CD4-positive, CD25-positive, alpha-beta regulatory T cell (primary cell): Measurements from ENCODE around the gene P4HA2. TPM values are rescaled to one million over a fixed set of nuclear protein-coding genes. Genes with fewer than 3 reads are reported as not detected.

Experiments
- ATAC-seq, 2 donors: fragments of 150-1000 bp; cut with Tn5 transposase; one replicate each; pipeline ENCODE4 v1.10.0; 2021; ENCODE audit warnings: low read depth in 2 of 2, moderate number of reproducible peaks in 2 of 2, moderate library complexity in 1 of 2
- DNase-seq, 3 donors: peaks; one replicate each; pipeline versions ENCODE4 v3.0.0 to v3.0.0-alpha.2; 2012 to 2022; ENCODE audit warnings: mixed read lengths in 1 of 3
- H3K27ac ChIP-seq: one replicate; pipeline ENCODE4 v1.7.0; 2013; ENCODE audit warnings: mild to moderate bottlenecking, low read length; ENCODE audit not compliant: insufficient read depth, poor library complexity, severe bottlenecking
- H3K27me3 ChIP-seq: one replicate; pipeline ENCODE4 v1.7.0; 2013; ENCODE audit warnings: low read length; ENCODE audit not compliant: control insufficient read depth, insufficient read depth
- H3K36me3 ChIP-seq: one replicate; pipeline ENCODE4 v1.7.0; 2013; ENCODE audit warnings: mild to moderate bottlenecking, low read length, moderate library complexity; ENCODE audit not compliant: control insufficient read depth, insufficient read depth
- H3K4me1 ChIP-seq: 2 replicates; pipeline ENCODE4 v1.7.0; 2013; ENCODE audit warnings: mild to moderate bottlenecking, low read length; ENCODE audit not compliant: insufficient read depth, control insufficient read depth, poor library complexity, severe bottlenecking
- H3K4me3 ChIP-seq: one replicate; pipeline ENCODE4 v1.7.0; 2013; ENCODE audit warnings: low read depth, mild to moderate bottlenecking, low read length, moderate library complexity
- H3K9me3 ChIP-seq, 2 experiments: 1 replicate in 1 of 2; 2 replicates in 1 of 2; pipeline ENCODE4 v1.7.0; 2013; ENCODE audit warnings: low read length in 2 of 2, mild to moderate bottlenecking in 1 of 2, moderate library complexity in 1 of 2; ENCODE audit not compliant: control insufficient read depth in 2 of 2
- H3K27ac Mint-ChIP-seq, 3 donors: one replicate each; pipeline ENCODE4 v1.8.0; 2020 to 2022; ENCODE audit warnings: mild to moderate bottlenecking in 3 of 3, mixed read lengths in 3 of 3, moderate library complexity in 2 of 3
- H3K27me3 Mint-ChIP-seq: one replicate; pipeline ENCODE4 v1.8.0; 2022; ENCODE audit warnings: mild to moderate bottlenecking, mixed read lengths
- H3K36me3 Mint-ChIP-seq: one replicate; pipeline ENCODE4 v1.8.0; 2020; ENCODE audit warnings: mixed read lengths
- H3K4me1 Mint-ChIP-seq, 4 donors: one replicate each; pipeline ENCODE4 v1.8.0; 2020 to 2022; ENCODE audit warnings: mixed read lengths in 4 of 4, mild to moderate bottlenecking in 1 of 4
- H3K4me3 Mint-ChIP-seq, 4 donors: one replicate each; pipeline ENCODE4 v1.8.0; 2020 to 2022; ENCODE audit warnings: mild to moderate bottlenecking in 4 of 4, mixed read lengths in 4 of 4, moderate library complexity in 3 of 4
- H3K9me3 Mint-ChIP-seq, 7 donors: one replicate each; pipeline ENCODE4 v1.8.0; 2020 to 2022; ENCODE audit warnings: mixed read lengths in 7 of 7, mild to moderate bottlenecking in 3 of 7, moderate library complexity in 2 of 7
- polyA plus RNA-seq, 4 donors: library from polyadenylated mRNA; unstranded; fragments of 300-500 nt; fragmentation: Illumina TruSeq; gene quantifications; one replicate each; pipeline ENCODE4 v1.2.3, GENCODE V29; 2021
- total RNA-seq: library from RNA; stranded (reverse); gene quantifications from one replicate; pipeline ENCODE4 v1.2.3, GENCODE V29; 2022

The P4HA2 gene
- total and polyA plus RNA-seq, 5 donors from 2014 or later: not detected

DNA sequence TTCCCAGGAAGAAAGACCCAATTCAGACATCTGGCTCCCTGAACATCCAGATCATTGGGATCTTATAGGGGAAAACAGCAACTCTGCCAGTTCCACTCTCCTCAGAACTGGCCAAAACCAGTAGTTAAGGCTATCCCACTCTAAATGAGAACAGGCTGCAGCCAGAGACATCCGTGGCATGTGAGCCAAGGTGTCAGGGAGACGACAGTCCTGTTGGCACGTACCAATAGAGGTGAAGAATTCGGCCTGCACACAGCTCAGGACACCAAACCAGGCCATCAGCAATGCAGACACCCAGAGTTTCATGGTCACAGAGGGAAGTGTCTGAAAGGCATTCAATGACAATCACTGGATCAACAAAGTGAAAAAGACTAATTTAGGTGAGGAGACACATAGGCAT lies 9.3 kb downstream of the P4HA2 start:
- Histone ChIP-seq H3K9me3 (no peaks in the 10 kb centered on the region), H3K4me1 (no peaks in the 10 kb centered on the region), H3K36me3 (no peaks in the 10 kb centered on the region), H3K4me3 (no peak overlapping the region), H3K27ac (no peak overlapping the region), H3K27me3 (no peaks in the 10 kb centered on the region)
- Mint-ChIP-seq H3K36me3 (no peaks in the 10 kb centered on the region), H3K9me3 (no peaks in the 10 kb centered on the region), H3K27me3 (peaks cover 9% of the 10 kb centered on the region), H3K4me3 (no peak overlapping the region), H3K4me1 (no peaks in the 10 kb centered on the region), H3K27ac (no peak overlapping the region)
- ATAC-seq: no peak
- DNase-seq: no peak

DNA sequence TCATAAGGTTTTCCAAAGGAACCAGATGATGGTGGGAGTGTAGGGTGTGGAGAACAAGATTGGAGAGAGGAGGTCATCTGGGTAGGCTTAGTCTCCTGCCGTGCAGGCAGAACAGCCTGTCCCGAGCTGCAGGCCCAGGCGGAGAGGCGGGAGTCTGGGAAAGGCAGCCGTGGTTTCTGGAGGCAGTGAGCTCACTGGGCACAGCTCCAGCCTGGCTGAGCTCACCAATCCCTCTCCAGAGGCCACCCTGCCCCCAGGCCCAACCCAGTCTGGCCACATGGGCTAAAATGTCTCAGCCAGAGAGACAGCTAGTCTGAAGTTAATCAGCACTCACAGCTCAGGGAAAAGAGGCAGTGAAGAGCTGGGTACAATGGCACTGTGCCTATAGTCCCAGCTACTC lies 12.3 kb downstream of the P4HA2 start:
- Mint-ChIP-seq H3K27me3 (peaks cover 7% of the 10 kb centered on the region), H3K36me3 (no peaks in the 10 kb centered on the region), H3K4me1 (no peaks in the 10 kb centered on the region), H3K4me3 (no peak overlapping the region), H3K9me3 (no peaks in the 10 kb centered on the region), H3K27ac (no peak overlapping the region)
- Histone ChIP-seq H3K27me3 (peaks cover 4% of the 10 kb centered on the region), H3K27ac (no peak overlapping the region), H3K36me3 (no peaks in the 10 kb centered on the region), H3K4me1 (no peaks in the 10 kb centered on the region), H3K4me3 (no peak overlapping the region), H3K9me3 (no peaks in the 10 kb centered on the region)
- DNase-seq (no peak), ATAC-seq (no peak)

- no peak for ATAC-seq
These were observed 13.2 kb downstream of the P4HA2 start for GRCh38 chr5:132214491-132214890.

GRCh38 chr5:132213666-132214065 lies 14.0 kb downstream of the P4HA2 start:
- no peaks in the 10 kb centered on the region for H3K36me3 ChIP-seq
- no peaks in the 10 kb centered on the region for H3K9me3 ChIP-seq
- H3K27ac ChIP-seq: no peak overlapping the region
- Mint-ChIP-seq H3K27ac (no peak overlapping the region), H3K9me3 (no peaks in the 10 kb centered on the region), H3K4me1 (no peaks in the 10 kb centered on the region), H3K36me3 (no peaks in the 10 kb centered on the region), H3K4me3 (no peak overlapping the region), H3K27me3 (peaks cover 7% of the 10 kb centered on the region)
- no peak overlapping the region for H3K4me3 ChIP-seq
- no peaks in the 10 kb centered on the region for H3K4me1 ChIP-seq
- ATAC-seq: no peak
- peaks cover 4% of the 10 kb centered on the region for H3K27me3 ChIP-seq
- DNase-seq: no peak

More at GRCh38 chr5:132214491-132214890, 13.2 kb downstream of the P4HA2 start:
- no peak for DNase-seq
- Mint-ChIP-seq H3K27ac (no peak overlapping the region), H3K4me3 (no peak overlapping the region), H3K4me1 (no peaks in the 10 kb centered on the region), H3K27me3 (peaks cover 7% of the 10 kb centered on the region), H3K36me3 (no peaks in the 10 kb centered on the region), H3K9me3 (no peaks in the 10 kb centered on the region)
- no peaks in the 10 kb centered on the region for H3K9me3 ChIP-seq
- no peak overlapping the region for H3K27ac ChIP-seq
- H3K36me3 ChIP-seq: no peaks in the 10 kb centered on the region
- peaks cover 4% of the 10 kb centered on the region for H3K27me3 ChIP-seq
- H3K4me3 ChIP-seq: no peak overlapping the region
- H3K4me1 ChIP-seq: no peaks in the 10 kb centered on the region

GRCh38 chr5:132211787-132212186 lies 15.9 kb downstream of the P4HA2 start:
- no peak overlapping the region for H3K27ac ChIP-seq

GRCh38 chr5:132210944-132211343 lies 16.7 kb downstream of the P4HA2 start:
- Histone ChIP-seq H3K4me3 (no peak overlapping the region), H3K27me3 (peaks cover 4% of the 10 kb centered on the region), H3K9me3 (no peaks in the 10 kb centered on the region), H3K36me3 (no peaks in the 10 kb centered on the region), H3K27ac (no peak overlapping the region), H3K4me1 (no peaks in the 10 kb centered on the region)
- ATAC-seq: no peak
- no peaks in the 10 kb centered on the region for H3K9me3 Mint-ChIP-seq
- H3K27me3 Mint-ChIP-seq: peaks cover 5% of the 10 kb centered on the region
- H3K36me3 Mint-ChIP-seq: no peaks in the 10 kb centered on the region
- no peak for DNase-seq
- H3K4me3 Mint-ChIP-seq: no peak overlapping the region
- H3K4me1 Mint-ChIP-seq: no peaks in the 10 kb centered on the region
- no peak overlapping the region for H3K27ac Mint-ChIP-seq

More at GRCh38 chr5:132211787-132212186, 15.9 kb downstream of the P4HA2 start:
- Mint-ChIP-seq H3K36me3 (no peaks in the 10 kb centered on the region), H3K4me1 (no peaks in the 10 kb centered on the region), H3K4me3 (no peak overlapping the region), H3K27me3 (peaks cover 4% of the 10 kb centered on the region), H3K9me3 (no peaks in the 10 kb centered on the region), H3K27ac (no peak overlapping the region)
- Histone ChIP-seq H3K36me3 (no peaks in the 10 kb centered on the region), H3K4me3 (no peak overlapping the region), H3K27me3 (peaks cover 4% of the 10 kb centered on the region), H3K9me3 (no peaks in the 10 kb centered on the region), H3K4me1 (no peaks in the 10 kb centered on the region)
- DNase-seq: no peak
- ATAC-seq: no peak

GRCh38 chr5:132209901-132210545 lies 17.6 kb downstream of the P4HA2 start:
- ATAC-seq (no peak), DNase-seq (no peak)
- Histone ChIP-seq H3K4me1 (no peaks in the 10 kb centered on the region), H3K27me3 (peaks cover 4% of the 10 kb centered on the region), H3K9me3 (no peaks in the 10 kb centered on the region), H3K4me3 (no peak overlapping the region), H3K36me3 (no peaks in the 10 kb centered on the region), H3K27ac (no peak overlapping the region)
- Mint-ChIP-seq H3K9me3 (no peaks in the 10 kb centered on the region), H3K4me3 (no peak overlapping the region), H3K27me3 (peaks cover 6% of the 10 kb centered on the region), H3K4me1 (no peaks in the 10 kb centered on the region), H3K27ac (no peak overlapping the region), H3K36me3 (no peaks in the 10 kb centered on the region)

- Mint-ChIP-seq H3K9me3 (no peaks in the 10 kb centered on the region), H3K27me3 (peaks cover 14% of the 10 kb centered on the region), H3K27ac (no peak overlapping the region), H3K4me1 (no peaks in the 10 kb centered on the region), H3K36me3 (no peaks in the 10 kb centered on the region), H3K4me3 (no peak overlapping the region)
- H3K4me3 ChIP-seq: no peak overlapping the region
- ATAC-seq: no peak
- no peaks in the 10 kb centered on the region for H3K4me1 ChIP-seq
- peaks cover 4% of the 10 kb centered on the region for H3K27me3 ChIP-seq
- no peak overlapping the region for H3K27ac ChIP-seq
- no peaks in the 10 kb centered on the region for H3K9me3 ChIP-seq
- H3K36me3 ChIP-seq: no peaks in the 10 kb centered on the region
- DNase-seq: no peak
These were observed 18.5 kb downstream of the P4HA2 start for GRCh38 chr5:132209131-132209530.
